Mesenchymal stem cell (in vitro differentiated cells and primary cell): ENCODE data around the gene TM6SF1.

ENCODE experiments used
- DNase-seq: peaks from one replicate; pipeline ENCODE4 v3.0.0-alpha.2; 2013
- H2AFZ ChIP-seq: one replicate; pipeline ENCODE4 v1.6.1; 2013; ENCODE audit warnings: low read depth, mild to moderate bottlenecking, control low read depth, inconsistent platforms, low read length, moderate library complexity
- H2AK5ac ChIP-seq: 2 replicates; pipeline ENCODE4 v1.6.1; 2013; ENCODE audit warnings: low read length, moderate library complexity, mild to moderate bottlenecking, inconsistent platforms; ENCODE audit not compliant: severe bottlenecking
- H2BK120ac ChIP-seq: one replicate; pipeline ENCODE4 v1.6.1; 2013; ENCODE audit warnings: low read depth, mild to moderate bottlenecking, inconsistent platforms, low read length, moderate library complexity
- H2BK12ac ChIP-seq, 2 experiments: one replicate each; pipeline ENCODE4 v1.6.1; 2013; ENCODE audit warnings: inconsistent platforms in 2 of 2, low read length in 2 of 2, mild to moderate bottlenecking in 2 of 2, moderate library complexity in 2 of 2, control low read depth in 1 of 2
- H2BK15ac ChIP-seq: one replicate; pipeline ENCODE4 v1.6.1; 2013; ENCODE audit warnings: mild to moderate bottlenecking, low read depth, inconsistent platforms; ENCODE audit not compliant: poor library complexity, severe bottlenecking
- H2BK5ac ChIP-seq: 2 replicates; pipeline ENCODE4 v1.6.1; 2013; ENCODE audit warnings: low read depth, mild to moderate bottlenecking, low read length, control low read depth, inconsistent platforms; ENCODE audit not compliant: poor library complexity, severe bottlenecking
- H3K14ac ChIP-seq, 2 experiments: one replicate each; pipeline ENCODE4 v1.6.1; 2013; ENCODE audit warnings: inconsistent platforms in 2 of 2, low read length in 2 of 2, control low read depth in 1 of 2, mild to moderate bottlenecking in 1 of 2, moderate library complexity in 1 of 2
- H3K18ac ChIP-seq, 2 experiments: one replicate each; pipeline ENCODE4 v1.6.1; 2013; ENCODE audit warnings: inconsistent platforms in 2 of 2, low read length in 2 of 2, control low read depth in 1 of 2, low read depth in 1 of 2, mild to moderate bottlenecking in 1 of 2
- H3K23ac ChIP-seq, 2 experiments: one replicate each; pipeline ENCODE4 v1.6.1; 2013; ENCODE audit warnings: inconsistent platforms in 2 of 2, low read length in 2 of 2, mild to moderate bottlenecking in 2 of 2, moderate library complexity in 2 of 2, control low read depth in 1 of 2
- H3K27ac ChIP-seq: 2 replicates; pipeline ENCODE4 v1.5.1; 2013; ENCODE audit warnings: mild to moderate bottlenecking, moderate library complexity, low read length, control low read depth, inconsistent platforms; ENCODE audit not compliant: poor library complexity, severe bottlenecking
- H3K27me3 ChIP-seq, 2 experiments: 2 replicates each; pipeline versions ENCODE4 v1.6.1 to v1.7.0; 2013; ENCODE audit warnings: low read length in 2 of 2, mild to moderate bottlenecking in 2 of 2, moderate library complexity in 2 of 2, control low read depth in 1 of 2, inconsistent platforms in 1 of 2; ENCODE audit not compliant: control insufficient read depth in 1 of 2, insufficient read depth in 1 of 2
- H3K36me3 ChIP-seq, 2 experiments: 2 replicates each; pipeline versions ENCODE4 v1.6.1 to v1.7.0; 2013; ENCODE audit warnings: low read length in 2 of 2, control low read depth in 1 of 2, inconsistent platforms in 1 of 2, low read depth in 1 of 2, mild to moderate bottlenecking in 1 of 2; ENCODE audit not compliant: insufficient read depth in 2 of 2, control insufficient read depth in 1 of 2
- H3K4ac ChIP-seq, 2 experiments: one replicate each; pipeline ENCODE4 v1.6.1; 2013; ENCODE audit warnings: inconsistent platforms in 2 of 2, low read length in 2 of 2, mild to moderate bottlenecking in 2 of 2, moderate library complexity in 2 of 2, control low read depth in 1 of 2, low read depth in 1 of 2
- H3K4me1 ChIP-seq: 2 replicates; pipeline ENCODE4 v1.6.1; 2013; ENCODE audit warnings: low read depth, low read length, control low read depth; ENCODE audit not compliant: control insufficient read depth, insufficient read depth
- H3K4me2 ChIP-seq: 2 replicates; pipeline ENCODE4 v1.6.1; 2013; ENCODE audit warnings: low read length, mild to moderate bottlenecking, inconsistent platforms; ENCODE audit not compliant: poor library complexity, severe bottlenecking
- H3K4me3 ChIP-seq, 2 experiments: 2 replicates each; pipeline versions ENCODE4 v1.5.1 to v1.7.0; 2013; ENCODE audit warnings: low read length in 2 of 2, mild to moderate bottlenecking in 2 of 2, control low read depth in 1 of 2, low read depth in 1 of 2; ENCODE audit not compliant: insufficient read depth in 1 of 2
- H3K79me1 ChIP-seq: replicated peaks from 2 replicates; pipeline ENCODE4 v1.6.1; 2013; ENCODE audit warnings: mild to moderate bottlenecking, control low read depth, low read length, inconsistent platforms; ENCODE audit not compliant: poor library complexity, severe bottlenecking
- H3K9ac ChIP-seq: 2 replicates; pipeline ENCODE4 v1.7.0; 2013; ENCODE audit warnings: mild to moderate bottlenecking, low read length, moderate library complexity
- H3K9me3 ChIP-seq: 2 replicates; pipeline ENCODE4 v1.7.0; 2013; ENCODE audit warnings: mild to moderate bottlenecking, low read length; ENCODE audit not compliant: control insufficient read depth
- H4K8ac ChIP-seq: one replicate; pipeline ENCODE4 v1.6.1; 2013; ENCODE audit warnings: inconsistent platforms, mild to moderate bottlenecking, low read length, moderate library complexity
- H4K91ac ChIP-seq: one replicate; pipeline ENCODE4 v1.6.1; 2013; ENCODE audit warnings: mild to moderate bottlenecking, low read length, inconsistent platforms
- WGBS: methylation state at CpG from one replicate; pipeline ENCODE4 v1.1.7; 2013; ENCODE audit warnings: mixed read lengths; 5-methylcytosine and 5-hydroxymethylcytosine counted together

Gene TM6SF1

GRCh38 chr15:83109532-83109931 lies 2.1 kb downstream of the TM6SF1 start:
- Histone ChIP-seq H3K27me3 (peaks cover 41 to 44% of the 10 kb centered on the region in 2 experiments), H3K4me3 (no peak overlapping the region), H4K8ac (no peak overlapping the region), H2BK12ac (no peak overlapping the region), H3K4me2 (no peak overlapping the region), H3K9ac (no peak overlapping the region), H3K4me1 (peaks cover 22% of the 10 kb centered on the region), H3K14ac (no peak overlapping the region), H3K23ac (peak overlapping the region in 1 of 2 experiments; percentile 30), H3K9me3 (no peaks in the 10 kb centered on the region), H3K36me3 (peaks cover 0 to 3% of the 10 kb centered on the region in 2 experiments), H2AFZ (no peak overlapping the region), H2BK15ac (no peak overlapping the region), H3K4ac (no peak overlapping the region), H4K91ac (peak overlapping the region; percentile 6), H2BK5ac (no peak overlapping the region), H3K27ac (no peak overlapping the region), H3K18ac (peak overlapping the region in 1 of 2 experiments; percentile 2), H2BK120ac (no peak overlapping the region), H2AK5ac (no peak overlapping the region), H3K79me1 (no peaks in the 10 kb centered on the region)
- DNase-seq, result no peak
- 94% methylated on average over 12 of the region's 12 CpGs for WGBS

DNA sequence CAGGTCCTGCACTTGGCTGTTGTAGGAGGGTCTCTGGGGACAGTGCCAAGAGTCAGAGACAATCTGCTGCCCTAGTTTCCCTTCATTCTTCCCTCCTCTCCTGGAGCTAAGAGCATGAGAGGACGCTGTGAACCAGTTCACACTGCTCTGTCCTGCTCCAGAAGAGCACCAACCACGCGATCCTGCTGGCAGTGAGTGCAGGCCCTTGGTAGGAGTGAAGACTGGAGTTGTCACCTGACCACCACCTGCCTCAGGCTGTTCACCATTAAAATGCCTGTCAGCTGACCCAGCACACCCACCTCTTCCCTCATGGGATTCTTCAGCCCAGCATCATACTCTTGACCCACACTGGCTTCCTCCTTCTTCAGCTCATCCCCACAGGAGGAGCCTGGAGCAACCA lies 2.9 kb downstream of the TM6SF1 start:
- H3K36me3 ChIP-seq, result peaks cover 0 to 3% of the 10 kb centered on the region in 2 experiments
- no peaks in the 10 kb centered on the region for H3K79me1 ChIP-seq
- H3K18ac ChIP-seq, result no peak overlapping the region
- H2AFZ ChIP-seq, result no peak overlapping the region
- WGBS, result 89% methylated on average over 3 of the region's 3 CpGs
- DNase-seq, result no peak
- H3K27me3 ChIP-seq, result peaks cover 41 to 44% of the 10 kb centered on the region in 2 experiments
- peak overlapping the region; percentile 36 for H4K91ac ChIP-seq
- H2AK5ac ChIP-seq, result no peak overlapping the region
- peak overlapping the region in 1 of 2 experiments; percentile 10 for H2BK12ac ChIP-seq
- no peak overlapping the region for H3K14ac ChIP-seq
- H3K23ac ChIP-seq, result no peak overlapping the region
- peak overlapping the region; percentile 69 for H4K8ac ChIP-seq
- H3K27ac ChIP-seq, result no peak overlapping the region
- H3K4ac ChIP-seq, result peak overlapping the region in 1 of 2 experiments; percentile 51
- H2BK15ac ChIP-seq, result peak overlapping the region; percentile 4
- no peak overlapping the region for H3K4me3 ChIP-seq
- no peaks in the 10 kb centered on the region for H3K9me3 ChIP-seq
- H3K9ac ChIP-seq, result no peak overlapping the region
- H2BK120ac ChIP-seq, result no peak overlapping the region
- H2BK5ac ChIP-seq, result no peak overlapping the region
- H3K4me1 ChIP-seq, result peaks cover 22% of the 10 kb centered on the region
- no peak overlapping the region for H3K4me2 ChIP-seq

DNA sequence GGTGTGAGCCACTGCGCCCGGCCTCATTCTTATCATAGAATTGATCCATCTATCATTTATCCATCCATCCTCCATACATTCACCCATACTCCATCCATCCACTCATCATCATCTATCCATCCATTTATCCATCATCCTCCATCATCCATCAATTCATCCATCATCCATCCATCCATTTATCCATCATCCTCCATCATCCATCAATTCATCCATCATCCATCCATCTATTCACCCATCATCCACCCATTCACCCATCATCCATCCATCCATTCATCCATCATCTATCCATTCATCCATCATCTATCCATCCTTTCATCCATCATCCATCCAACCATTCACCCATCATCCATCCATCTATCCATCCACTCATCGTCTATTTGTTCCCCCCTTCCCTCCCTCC lies 3.7 kb downstream of the TM6SF1 start:
- peaks cover 22% of the 10 kb centered on the region for H3K4me1 ChIP-seq
- no peak overlapping the region for H3K18ac ChIP-seq
- no peak overlapping the region for H2BK5ac ChIP-seq
- no peak overlapping the region for H2BK12ac ChIP-seq
- H2BK15ac ChIP-seq, result no peak overlapping the region
- no peak overlapping the region for H3K14ac ChIP-seq
- no peak overlapping the region for H3K9ac ChIP-seq
- no peak overlapping the region for H3K4me3 ChIP-seq
- H3K4ac ChIP-seq, result no peak overlapping the region
- WGBS, result 96% methylated on average over 2 of the region's 3 CpGs
- H2AFZ ChIP-seq, result no peak overlapping the region
- no peak overlapping the region for H2BK120ac ChIP-seq
- H4K91ac ChIP-seq, result no peak overlapping the region
- no peaks in the 10 kb centered on the region for H3K79me1 ChIP-seq
- H3K27me3 ChIP-seq, result peaks cover 36 to 44% of the 10 kb centered on the region in 2 experiments
- H3K27ac ChIP-seq, result no peak overlapping the region
- H2AK5ac ChIP-seq, result no peak overlapping the region
- H4K8ac ChIP-seq, result no peak overlapping the region
- H3K23ac ChIP-seq, result no peak overlapping the region
- H3K4me2 ChIP-seq, result no peak overlapping the region
- peaks cover 0 to 3% of the 10 kb centered on the region in 2 experiments for H3K36me3 ChIP-seq
- no peaks in the 10 kb centered on the region for H3K9me3 ChIP-seq
- DNase-seq, result no peak

GRCh38 chr15:83112233-83112955 lies 4.9 kb downstream of the TM6SF1 start:
- peak; percentile 68 for DNase-seq
- no peak overlapping the region for H3K4me2 ChIP-seq
- H2BK12ac ChIP-seq, result peak overlapping the region in 1 of 2 experiments; percentile 27
- H3K9ac ChIP-seq, result no peak overlapping the region
- H2AFZ ChIP-seq, result no peak overlapping the region
- peaks cover 0 to under 1% of the 10 kb centered on the region in 2 experiments for H3K36me3 ChIP-seq
- no peaks in the 10 kb centered on the region for H3K79me1 ChIP-seq
- peak overlapping the region in 1 of 2 experiments; percentile 36 for H3K23ac ChIP-seq
- peaks cover 17% of the 10 kb centered on the region for H3K4me1 ChIP-seq
- no peak overlapping the region for H2BK15ac ChIP-seq
- H3K14ac ChIP-seq, result peak overlapping the region in 1 of 2 experiments; percentile 88
- H3K9me3 ChIP-seq, result no peaks in the 10 kb centered on the region
- H4K91ac ChIP-seq, result peak overlapping the region; percentile 71
- peak overlapping the region; percentile 81 for H4K8ac ChIP-seq
- no peak overlapping the region for H3K27ac ChIP-seq
- H2BK120ac ChIP-seq, result no peak overlapping the region
- H2BK5ac ChIP-seq, result no peak overlapping the region
- peaks cover 30 to 36% of the 10 kb centered on the region in 2 experiments for H3K27me3 ChIP-seq
- no peak overlapping the region for H2AK5ac ChIP-seq
- H3K4ac ChIP-seq, result peak overlapping the region in 1 of 2 experiments; percentile 39
- peak overlapping the region; percentile 10 to 70 for H3K18ac ChIP-seq
- no peak overlapping the region for H3K4me3 ChIP-seq
- 33% methylated on average over 7 of the region's 8 CpGs for WGBS
